CD14-positive monocyte (primary cell): ENCODE measurements around the gene BOLA1. TPM values are rescaled to one million over a fixed set of nuclear protein-coding genes. Genes with fewer than 3 reads are reported as not detected.

Experiments
- DNase-seq, 3 donors: peaks; one replicate each; pipeline ENCODE4 v3.0.0-alpha.2; 2011 to 2022
- H2AFZ ChIP-seq: 2 replicates; pipeline ENCODE4 v1.6.0; 2012; ENCODE audit warnings: mild to moderate bottlenecking, low read depth, low read length, inconsistent platforms; ENCODE audit not compliant: insufficient read depth, poor library complexity, severe bottlenecking
- H3K27ac ChIP-seq, 2 donors: 1 replicate in 1 of 2; 2 replicates in 1 of 2; pipeline ENCODE4 v1.5.1; 2012 to 2013; ENCODE audit warnings: low read length in 2 of 2, control low read depth in 1 of 2, inconsistent platforms in 1 of 2, low read depth in 1 of 2, mild to moderate bottlenecking in 1 of 2
- H3K27me3 ChIP-seq, 2 donors: one replicate each; pipeline versions ENCODE4 v1.6.0 to v1.6.1; 2011 to 2013; ENCODE audit warnings: low read length in 2 of 2; ENCODE audit not compliant: control insufficient read depth in 2 of 2, insufficient read depth in 2 of 2
- H3K36me3 ChIP-seq, 2 donors: replicated peaks in 1 of 2; 1 replicate in 1 of 2; 2 replicates in 1 of 2; pipeline versions ENCODE4 v1.5.1 to v1.6.1; 2012 to 2013; ENCODE audit warnings: low read length in 2 of 2, control low read depth in 1 of 2, inconsistent platforms in 1 of 2, mild to moderate bottlenecking in 1 of 2; ENCODE audit not compliant: insufficient read depth in 2 of 2, control insufficient read depth in 1 of 2
- H3K4me1 ChIP-seq, 2 donors: 1 replicate in 1 of 2; 2 replicates in 1 of 2; pipeline versions ENCODE4 v1.5.1 to v1.6.1; 2012 to 2013; ENCODE audit warnings: low read length in 2 of 2, control low read depth in 1 of 2, inconsistent platforms in 1 of 2, mild to moderate bottlenecking in 1 of 2, moderate library complexity in 1 of 2; ENCODE audit not compliant: insufficient read depth in 2 of 2, control insufficient read depth in 1 of 2
- H3K4me2 ChIP-seq: replicated peaks from 2 replicates; pipeline ENCODE3; 2012; ENCODE audit warnings: low read length, moderate library complexity, mild to moderate bottlenecking; ENCODE audit not compliant: poor library complexity, severe bottlenecking; ENCODE audit errors: extremely low read depth
- H3K4me3 ChIP-seq, 3 experiments: fragments of 200-600 bp in 1 of 3; sonication (generic) in 1 of 3; replicated peaks in 1 of 3; 1 replicate in 2 of 3; 2 replicates in 1 of 3; pipeline ENCODE4 v1.5.1; 2011 to 2013; ENCODE audit warnings: low read length in 3 of 3, mild to moderate bottlenecking in 3 of 3, control low read depth in 2 of 3, low read depth in 2 of 3, inconsistent platforms in 1 of 3, moderate library complexity in 1 of 3
- H3K79me2 ChIP-seq: 2 replicates; pipeline ENCODE4 v1.6.0; 2012; ENCODE audit warnings: mild to moderate bottlenecking, control low read depth, inconsistent platforms, low read length, moderate library complexity; ENCODE audit not compliant: insufficient read depth
- H3K9ac ChIP-seq: 2 replicates; pipeline ENCODE4 v1.6.0; 2017; ENCODE audit warnings: low read length, mild to moderate bottlenecking; ENCODE audit not compliant: insufficient read depth, poor library complexity, severe bottlenecking
- H3K9me3 ChIP-seq, 2 donors: replicated peaks in 1 of 2; 1 replicate in 1 of 2; 2 replicates in 1 of 2; pipeline versions ENCODE4 v1.5.1 to v1.6.1; 2012 to 2013; ENCODE audit warnings: low read length in 2 of 2, control low read depth in 1 of 2; ENCODE audit not compliant: control insufficient read depth in 1 of 2, insufficient read depth in 1 of 2
- H4K20me1 ChIP-seq: 2 replicates; pipeline ENCODE4 v1.6.0; 2012; ENCODE audit warnings: mild to moderate bottlenecking, low read length, control low read depth, moderate library complexity; ENCODE audit not compliant: insufficient read depth
- H3K27ac Mint-ChIP-seq, 7 donors: one replicate each; pipeline ENCODE4 v1.8.0; 2020; ENCODE audit warnings: mild to moderate bottlenecking in 7 of 7, mixed read lengths in 7 of 7, moderate library complexity in 6 of 7, inconsistent platforms in 2 of 7
- H3K27me3 Mint-ChIP-seq, 3 donors: one replicate each; pipeline ENCODE4 v1.8.0; 2021 to 2022; ENCODE audit warnings: low read depth in 3 of 3, mild to moderate bottlenecking in 3 of 3, mixed read lengths in 3 of 3, moderate library complexity in 3 of 3, inconsistent platforms in 1 of 3
- H3K36me3 Mint-ChIP-seq, 2 donors: one replicate each; pipeline ENCODE4 v1.8.0; 2020; ENCODE audit warnings: mixed read lengths in 2 of 2, inconsistent platforms in 1 of 2, mild to moderate bottlenecking in 1 of 2
- H3K4me1 Mint-ChIP-seq: one replicate; pipeline ENCODE4 v1.8.0; 2020; ENCODE audit warnings: mild to moderate bottlenecking, mixed read lengths
- H3K4me3 Mint-ChIP-seq, 2 donors: one replicate each; pipeline ENCODE4 v1.8.0; 2020; ENCODE audit warnings: mild to moderate bottlenecking in 2 of 2, mixed read lengths in 2 of 2, moderate library complexity in 1 of 2
- H3K9me3 Mint-ChIP-seq, 7 donors: one replicate each; pipeline ENCODE4 v1.8.0; 2020 to 2022; ENCODE audit warnings: mixed read lengths in 7 of 7, mild to moderate bottlenecking in 6 of 7, moderate library complexity in 6 of 7, inconsistent platforms in 2 of 7
- WGBS: methylation state at CpG from one replicate; pipeline ENCODE4 v1.1.5; 2013; ENCODE audit warnings: missing lambda C conversion rate; ENCODE audit not compliant: insufficient coverage; 5-methylcytosine and 5-hydroxymethylcytosine counted together
- intact Hi-C, 2 donors: fragments of 100-400 bp; cut with micrococcal nuclease; formaldehyde crosslinking; loops; one replicate each; pipeline versions ENCODE4 v1.15.0 to v1.15.1; 2023
- polyA plus RNA-seq, 3 donors: library from polyadenylated mRNA; depleted of rRNA in 1 of 3; unstranded in 2 of 3; stranded (reverse) in 1 of 3; fragments of 300-500 nt in 2 of 3; fragments of >200 nt in 1 of 3; fragmentation: Illumina TruSeq in 2 of 3; gene quantifications; 1 replicate in 2 of 3; 2 replicates in 1 of 3; pipeline ENCODE4 v1.2.3, GENCODE V29; 2012 to 2021
- TF ChIP-seq, protein P1 (sequence below): fragments of 200-600 bp; IDR thresholded peaks from one replicate; pipeline ENCODE4 v1.8.0; 2022; ENCODE audit warnings: antibody characterized with exemption, mild to moderate bottlenecking

BOLA1 gene
- polyA plus RNA-seq, 3 donors = 5.1 to 17.8 (median 17.6) TPM

DNA sequence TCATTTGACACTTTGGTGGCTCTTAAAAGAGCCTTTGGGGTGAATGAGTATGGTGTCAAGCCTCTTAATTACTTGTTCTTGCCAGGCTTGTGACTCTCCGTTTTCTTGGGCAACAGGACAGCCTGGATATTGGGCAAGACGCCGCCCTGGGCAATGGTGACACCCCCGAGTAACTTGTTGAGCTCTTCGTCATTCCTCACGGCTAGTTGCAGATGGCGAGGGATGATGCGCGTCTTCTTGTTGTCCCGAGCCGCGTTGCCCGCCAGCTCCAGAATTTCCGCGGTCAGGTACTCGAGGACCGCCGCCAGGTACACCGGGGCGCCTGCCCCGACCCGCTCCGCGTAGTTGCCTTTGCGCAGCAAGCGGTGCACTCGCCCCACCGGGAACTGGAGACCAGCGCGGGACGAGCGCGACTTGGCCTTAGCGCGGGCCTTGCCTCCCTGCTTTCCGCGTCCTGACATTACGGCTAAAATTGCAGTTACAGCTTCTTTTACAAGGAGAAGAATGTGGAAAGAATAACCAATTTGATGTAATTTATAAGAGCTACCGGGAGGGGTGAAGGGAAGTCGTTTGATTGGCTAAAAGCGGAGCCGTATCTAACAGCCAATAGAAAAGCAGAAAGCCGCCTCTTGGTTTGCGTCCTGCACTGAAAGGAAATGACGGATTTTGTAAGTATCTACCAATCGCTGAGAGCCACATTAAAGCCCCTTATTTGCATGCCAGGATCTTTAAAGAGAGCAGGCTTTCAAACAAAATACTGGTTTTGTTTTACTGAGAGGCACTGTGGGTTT, 11.7 kb upstream of the BOLA1 start:
- Histone ChIP-seq H3K9ac (peak overlapping the region; percentile 86), H3K9me3 (no peaks in the 10 kb centered on the region), H3K36me3 (no peaks in the 10 kb centered on the region), H3K79me2 (peaks cover 13% of the 10 kb centered on the region), H3K4me2 (peak overlapping the region; percentile 78), H3K27me3 (no peaks in the 10 kb centered on the region), H3K4me3 (peak overlapping the region; percentile 59 to 99 (median 79)), H4K20me1 (peaks cover 38% of the 10 kb centered on the region), H2AFZ (peak overlapping the region; percentile 71), H3K4me1 (peaks cover 32 to 39% of the 10 kb centered on the region in 2 donors), H3K27ac (peak overlapping the region; percentile 96 to 97)
- peaks cover 0 to 3% of the 10 kb centered on the region in 2 donors for H3K36me3 Mint-ChIP-seq
- peaks cover 3% of the 10 kb centered on the region for H3K4me1 Mint-ChIP-seq
- peaks cover 0 to 2% (median 0%) of the 10 kb centered on the region in 3 donors for H3K27me3 Mint-ChIP-seq
- H3K4me3 Mint-ChIP-seq = no peak overlapping the region
- 0% methylated on average over 42 of the region's 46 CpGs for WGBS
- no peak overlapping the region for H3K27ac Mint-ChIP-seq
- intact Hi-C loops = loop anchor here in 1 of 2 donors (2.0 kb wide), 1 partner anchor 41 kb away; no protein-coding TSS in a partner anchor
- peak; percentile 93 to 97 (median 96) for DNase-seq
- TF ChIP-seq, protein P1, sequence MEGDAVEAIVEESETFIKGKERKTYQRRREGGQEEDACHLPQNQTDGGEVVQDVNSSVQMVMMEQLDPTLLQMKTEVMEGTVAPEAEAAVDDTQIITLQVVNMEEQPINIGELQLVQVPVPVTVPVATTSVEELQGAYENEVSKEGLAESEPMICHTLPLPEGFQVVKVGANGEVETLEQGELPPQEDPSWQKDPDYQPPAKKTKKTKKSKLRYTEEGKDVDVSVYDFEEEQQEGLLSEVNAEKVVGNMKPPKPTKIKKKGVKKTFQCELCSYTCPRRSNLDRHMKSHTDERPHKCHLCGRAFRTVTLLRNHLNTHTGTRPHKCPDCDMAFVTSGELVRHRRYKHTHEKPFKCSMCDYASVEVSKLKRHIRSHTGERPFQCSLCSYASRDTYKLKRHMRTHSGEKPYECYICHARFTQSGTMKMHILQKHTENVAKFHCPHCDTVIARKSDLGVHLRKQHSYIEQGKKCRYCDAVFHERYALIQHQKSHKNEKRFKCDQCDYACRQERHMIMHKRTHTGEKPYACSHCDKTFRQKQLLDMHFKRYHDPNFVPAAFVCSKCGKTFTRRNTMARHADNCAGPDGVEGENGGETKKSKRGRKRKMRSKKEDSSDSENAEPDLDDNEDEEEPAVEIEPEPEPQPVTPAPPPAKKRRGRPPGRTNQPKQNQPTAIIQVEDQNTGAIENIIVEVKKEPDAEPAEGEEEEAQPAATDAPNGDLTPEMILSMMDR = no peak
- H3K9me3 Mint-ChIP-seq = peaks cover 0 to 3% (median 0%) of the 10 kb centered on the region in 7 donors

- H3K4me3 Mint-ChIP-seq = no peak overlapping the region
These were observed 10.9 kb upstream of the BOLA1 start for GRCh38 chr1:149888247-149888998.

More at GRCh38 chr1:149888247-149888998, 10.9 kb upstream of the BOLA1 start:
- no peaks in the 10 kb centered on the region for H3K36me3 ChIP-seq
- H3K36me3 Mint-ChIP-seq = peaks cover 0 to 3% of the 10 kb centered on the region in 2 donors
- peaks cover 0 to 2% (median 0%) of the 10 kb centered on the region in 3 donors for H3K27me3 Mint-ChIP-seq
- H3K4me3 ChIP-seq = peak overlapping the region; percentile 59 to 99 (median 79)
- H3K9me3 Mint-ChIP-seq = peaks cover 0 to 3% (median 0%) of the 10 kb centered on the region in 7 donors
- peak overlapping the region; percentile 71 for H2AFZ ChIP-seq
- peak overlapping the region; percentile 96 to 97 for H3K27ac ChIP-seq
- peak overlapping the region; percentile 86 for H3K9ac ChIP-seq
- no peaks in the 10 kb centered on the region for H3K27me3 ChIP-seq
- H3K4me1 Mint-ChIP-seq = peaks cover 3% of the 10 kb centered on the region
- TF ChIP-seq, protein P1 = peak; percentile 64
- peaks cover 32 to 38% of the 10 kb centered on the region in 2 donors for H3K4me1 ChIP-seq
- H3K27ac Mint-ChIP-seq = no peak overlapping the region
- intact Hi-C loops = no loop called here
- H3K79me2 ChIP-seq = peaks cover 10% of the 10 kb centered on the region
- peaks cover 30% of the 10 kb centered on the region for H4K20me1 ChIP-seq
- DNase-seq = peak; percentile 74 to 82 (median 81)
- H3K9me3 ChIP-seq = no peaks in the 10 kb centered on the region
- WGBS = 10% methylated on average over 28 of the region's 28 CpGs
- H3K4me2 ChIP-seq = peak overlapping the region; percentile 78
